HPDE6-E6E7 (cell line): ENCODE measurements around the gene NAPB.

ENCODE experiments used
- DNase-seq: peaks from one replicate; pipeline ENCODE4 v3.0.0; 2011; ENCODE audit warnings: missing footprints; ENCODE audit errors: extremely low spot score

Gene NAPB

GRCh38 chr20:23404196-23404595, 17.1 kb downstream of the NAPB start:
- peak; percentile 64 for DNase-seq

DNA sequence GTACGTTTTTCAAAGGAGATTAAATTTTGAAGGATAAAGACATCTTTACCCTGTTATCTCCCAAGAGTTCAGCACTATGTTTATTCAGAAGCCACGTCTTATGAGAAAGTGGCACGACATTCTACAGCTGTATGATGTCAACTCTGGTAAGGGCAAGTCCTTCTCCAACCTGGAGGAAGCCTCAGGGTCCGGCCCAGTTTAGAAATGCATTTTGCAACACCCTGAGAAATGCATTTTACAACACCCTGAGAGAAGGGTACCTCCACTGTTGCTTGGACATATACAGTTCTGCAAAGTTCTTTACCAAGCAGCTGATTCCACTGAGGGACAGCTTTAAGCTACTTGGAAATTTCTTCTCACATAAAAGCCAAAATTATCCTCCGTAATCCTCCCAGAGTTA, 17.5 kb downstream of the NAPB start:
- no peak for DNase-seq

- no peak for DNase-seq
Measured at GRCh38 chr20:23401051-23401450, 20.2 kb downstream of the NAPB start.

- DNase-seq = no peak
Measured at GRCh38 chr20:23399568-23400241, 21.6 kb downstream of the NAPB start.

DNA sequence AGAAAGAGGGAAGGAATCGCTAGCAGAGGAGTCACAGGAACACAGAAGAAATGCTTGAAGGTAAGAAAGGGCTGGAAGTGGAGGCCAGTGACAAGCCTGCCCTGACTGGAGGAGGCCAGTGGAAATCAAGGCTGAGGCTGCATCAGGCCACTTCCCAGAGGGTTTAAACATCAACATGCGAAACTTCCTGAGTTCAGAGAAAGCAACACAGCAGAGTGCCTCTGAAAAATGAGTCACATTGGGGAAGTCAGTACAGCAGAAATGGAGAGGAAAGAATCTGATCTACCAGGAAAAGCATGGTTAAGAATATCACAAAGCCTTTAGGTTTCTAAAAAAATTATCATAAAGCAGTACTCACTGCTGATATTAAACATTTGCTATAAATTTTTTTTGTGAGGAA, 23.3 kb downstream of the NAPB start:
- no peak for DNase-seq

DNA sequence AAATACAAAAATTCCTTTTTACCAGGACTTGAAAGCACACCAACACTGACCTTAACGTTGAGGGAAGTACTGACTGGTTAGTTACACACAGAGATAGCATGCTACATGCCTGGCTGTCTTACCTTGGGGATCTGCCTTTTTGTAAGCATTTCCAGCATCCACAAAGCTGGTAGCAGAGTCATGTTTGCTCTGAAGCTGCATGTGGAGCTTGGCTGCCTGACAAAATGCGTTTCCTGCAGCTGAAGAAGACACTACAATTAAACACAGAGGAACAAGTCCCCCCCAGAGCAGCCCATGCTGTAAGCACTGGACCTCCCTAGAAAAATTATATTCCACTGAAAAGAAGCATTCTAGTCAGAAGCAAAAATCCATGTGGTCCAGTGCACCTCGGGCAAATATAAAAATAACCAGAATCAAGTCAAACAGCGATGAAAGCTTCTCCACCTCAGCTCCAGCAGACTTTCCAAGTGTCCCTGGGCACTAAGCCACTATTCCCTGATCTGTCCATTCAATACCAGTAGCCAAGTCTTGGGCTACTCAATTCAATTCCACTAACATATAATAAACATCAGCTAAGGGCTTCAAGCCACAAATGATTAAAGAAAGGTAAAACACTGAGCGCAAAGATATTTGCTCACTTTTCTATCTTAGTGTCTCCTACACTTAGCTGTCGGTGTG, 24.2 kb downstream of the NAPB start:
- no peak for DNase-seq

GRCh38 chr20:23393996-23394775, 27.1 kb downstream of the NAPB start:
- DNase-seq = no peak

- no peak for DNase-seq
Measured at GRCh38 chr20:23391707-23392310, 29.5 kb downstream of the NAPB start.

DNA sequence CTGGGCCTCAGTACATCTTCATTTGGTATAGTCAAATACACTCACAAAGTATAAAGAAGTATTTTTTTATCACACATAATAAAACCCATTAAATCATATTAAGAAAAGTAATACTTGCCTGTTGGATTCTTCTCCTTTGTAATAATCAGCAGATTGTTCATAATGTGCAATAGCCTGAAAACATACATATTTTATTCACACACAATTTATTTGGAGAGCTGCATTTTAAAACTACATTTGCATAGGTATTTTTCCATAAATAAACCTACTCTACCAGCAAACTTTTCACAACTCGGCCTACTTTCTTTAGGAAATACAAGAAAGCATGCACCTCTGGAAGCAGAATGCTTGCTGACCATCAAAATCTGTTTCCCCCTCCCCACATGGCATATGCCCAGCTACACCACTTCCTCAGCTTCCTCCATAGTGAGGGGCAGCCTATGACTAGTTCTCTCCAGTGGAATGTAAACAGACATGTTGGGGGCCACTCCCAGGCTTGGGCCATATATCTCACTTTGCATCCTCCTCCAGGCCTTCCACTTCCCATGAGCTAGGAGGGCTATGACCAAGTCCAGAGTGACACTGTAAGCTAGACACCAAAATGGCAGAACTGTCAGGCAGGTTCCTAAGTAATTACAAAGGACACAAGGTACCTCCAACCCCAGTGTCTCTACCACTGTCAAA, 31.1 kb downstream of the NAPB start:
- no peak for DNase-seq

DNA sequence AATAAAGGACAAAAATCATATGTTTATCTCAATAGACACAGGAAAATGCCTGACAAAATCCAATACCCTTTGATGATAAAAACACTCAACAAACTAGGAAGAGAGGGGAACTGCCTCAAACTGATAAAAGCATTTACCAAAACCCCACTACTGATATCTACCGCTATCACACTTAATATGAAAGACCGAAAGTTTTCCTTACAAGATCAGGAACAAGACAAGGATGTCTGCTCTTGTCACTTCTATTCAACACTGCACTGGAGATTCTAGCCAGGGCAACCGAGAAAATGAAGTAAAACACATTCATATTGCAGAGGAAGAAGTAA, 34.2 kb downstream of the NAPB start:
- no peak for DNase-seq

GRCh38 chr20:23386304-23387117, 34.8 kb downstream of the NAPB start:
- DNase-seq = no peak

DNA sequence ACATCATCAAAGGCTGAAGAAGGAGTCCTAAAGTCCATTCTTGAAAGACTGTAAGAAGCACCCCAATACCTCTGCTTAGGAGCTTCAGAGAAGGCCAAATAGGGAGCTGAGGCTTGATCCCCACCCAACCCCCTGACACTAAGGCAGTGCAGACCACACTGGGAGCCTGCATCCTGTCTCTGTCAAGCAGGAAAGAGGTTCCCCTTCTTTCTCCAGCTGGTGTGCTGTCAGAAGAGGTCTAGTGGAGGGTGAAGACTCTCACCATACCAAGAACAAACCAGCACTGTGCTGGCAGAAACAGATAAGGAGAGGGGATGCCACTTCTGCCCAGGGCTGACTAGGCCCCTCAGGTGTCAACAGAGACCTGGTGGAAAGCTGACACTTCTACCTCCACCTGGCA, 39.4 kb downstream of the NAPB start:
- DNase-seq = no peak

DNA sequence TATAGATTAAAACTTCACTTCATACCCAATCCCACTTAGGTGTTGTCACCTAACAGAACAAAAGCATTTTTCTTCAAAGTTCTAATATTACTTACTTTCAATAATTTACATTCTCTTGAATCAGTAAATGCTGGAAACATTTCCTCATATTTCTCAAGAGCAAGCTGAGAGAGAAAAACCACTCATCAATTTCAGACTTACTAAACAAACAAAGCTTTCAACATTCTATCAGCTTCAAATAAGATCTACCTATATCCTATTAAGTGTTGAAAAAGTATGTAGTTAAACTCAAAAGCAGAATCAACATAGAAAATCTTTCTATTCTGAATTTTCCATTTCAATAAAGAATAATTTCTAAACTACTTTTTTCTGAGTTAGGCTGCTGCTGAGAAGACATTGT, 41.5 kb downstream of the NAPB start:
- DNase-seq = no peak

DNA sequence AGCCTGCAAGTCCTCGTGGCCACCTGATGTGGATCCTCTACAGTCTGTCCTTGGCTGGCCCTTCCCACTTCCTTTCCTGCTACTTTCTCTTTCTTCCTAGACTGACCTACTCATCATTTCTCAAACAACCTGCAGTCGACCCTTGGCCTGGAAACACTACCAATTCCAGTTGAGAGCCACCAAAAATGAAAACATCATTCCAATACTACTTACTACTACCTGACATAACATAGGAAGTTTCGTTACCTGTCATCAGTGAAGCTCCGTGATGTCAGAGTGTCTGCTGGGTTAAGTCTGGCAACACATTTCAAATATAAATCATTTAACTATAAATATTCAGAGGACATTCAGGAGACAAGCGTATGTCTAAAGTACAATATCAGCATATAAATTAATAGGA, 45.5 kb downstream of the NAPB start:
- no peak for DNase-seq

- DNase-seq = no peak
Measured at GRCh38 chr20:23374441-23374840, 46.8 kb downstream of the NAPB start.

DNA sequence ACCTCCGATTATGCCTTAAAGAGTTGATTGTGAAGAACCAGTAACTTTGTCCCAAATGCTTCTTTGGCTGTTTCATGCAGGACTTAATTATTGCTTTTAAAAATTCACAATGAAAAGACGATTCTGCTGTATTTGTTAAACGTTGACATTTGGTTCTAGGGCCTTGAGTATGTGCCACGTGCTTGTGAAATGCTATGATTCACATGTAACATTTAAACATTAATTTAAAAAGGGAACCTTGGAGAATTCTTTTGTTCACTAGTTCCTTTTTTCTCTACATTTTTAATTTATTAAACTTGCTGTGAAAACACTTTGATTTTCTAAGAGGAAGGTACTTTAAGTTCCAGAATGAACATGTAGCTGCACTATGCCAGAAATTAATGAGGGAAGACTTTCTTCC, 49.8 kb downstream of the NAPB start:
- DNase-seq = no peak

GRCh38 chr20:23370873-23371272, 50.4 kb downstream of the NAPB start:
- no peak for DNase-seq

- no peak for DNase-seq
Measured at GRCh38 chr20:23370274-23370673, 51.0 kb downstream of the NAPB start.

GRCh38 chr20:23369072-23369823, 52.0 kb downstream of the NAPB start:
- no peak for DNase-seq

- DNase-seq = no peak
Measured at GRCh38 chr20:23368316-23369071, 52.8 kb downstream of the NAPB start.
